HCT116 (cell line): ENCODE results near the gene EIF4A3. TPM values are rescaled to one million over a fixed set of nuclear protein-coding genes. Genes with fewer than 3 reads are reported as not detected.
A peak's percentile ranks its signal among the peaks of the same experiment; 100 is the strongest.
"Not testable (repeated sequence)": the region's sequence is repeated elsewhere in the genome, so short reads cannot be mapped to it uniquely, and the experiment has no call there.

Experiments
- ATAC-seq: fragments of 200-7000 bp; cut with Tn5 transposase; 2 replicates; pipeline ENCODE4 v1.9.1; 2020; ENCODE audit warnings: mild to moderate bottlenecking, moderate library complexity
- BruUV-seq: library from RNA; stranded (reverse); fragments of 400-500 nt; replicated peaks from 2 replicates; lab custom pipeline; 2021; lab: Mats Ljungman, UMichigan
- CTCF ChIA-PET: fragments of 300-600 bp; sonication (Branson Sonifier 250); formaldehyde crosslinking; loops from one replicate; lab custom pipeline; 2021; ENCODE audit warnings: antibody characterized with exemption; lab: Charles Lee
- POLR2A ChIA-PET: fragments of 300-600, 350-600 bp; sonication (Branson Sonifier 250); formaldehyde crosslinking; loops from one replicate; lab custom pipeline; 2021; ENCODE audit warnings: antibody characterized with exemption; lab: Charles Lee
- RAD21 ChIA-PET, 2 experiments: fragments of 300-600 bp; sonication (Branson Sonifier 250); formaldehyde crosslinking; loops; one replicate each; lab custom pipeline; 2023; ENCODE audit warnings: low total read pairs in 2 of 2; ENCODE audit not compliant: uncharacterized antibody in 2 of 2, unreplicated experiment in 2 of 2, low non-redundant PET in 1 of 2; lab: Charles Lee
- DNase-seq: peaks from one replicate; pipeline ENCODE4 v3.0.0-alpha.2; 2010; ENCODE audit warnings: low read depth, low spot score
- H2AFZ ChIP-seq: fragments of 200-600 bp; shearing (Covaris generic), sonication (generic); 2 replicates; pipeline ENCODE4 v1.6.1; 2017; ENCODE audit warnings: low read depth, mixed run types, mixed read lengths, antibody characterized with exemption, low read length; ENCODE audit not compliant: poor library complexity, severe bottlenecking
- H3K27ac ChIP-seq: 2 replicates; pipeline ENCODE4 v1.5.1; 2012; ENCODE audit warnings: low read depth, low read length
- H3K27me3 ChIP-seq: fragments of 200-600 bp; sonication (generic); 2 replicates; pipeline ENCODE4 v1.6.1; 2016; ENCODE audit warnings: mixed run types, low read length, mixed read lengths; ENCODE audit not compliant: insufficient read depth
- H3K36me3 ChIP-seq, 2 experiments: fragments of 200-500 bp in 1 of 2; fragments of 200-600 bp in 1 of 2; sonication (Bioruptor generic) in 1 of 2; sonication (generic) in 1 of 2; 2 replicates each; pipeline versions ENCODE4 v1.5.1 to v1.6.1; 2014 to 2016; ENCODE audit warnings: low read length in 2 of 2, inconsistent platforms in 1 of 2, mixed read lengths in 1 of 2, mixed run types in 1 of 2; ENCODE audit not compliant: insufficient read depth in 2 of 2, control insufficient read depth in 1 of 2
- H3K4me1 ChIP-seq, 2 experiments: fragments of 200-600 bp in 1 of 2; sonication (generic) in 1 of 2; 2 replicates each; pipeline versions ENCODE4 v1.5.1 to v1.6.1; 2012 to 2017; ENCODE audit warnings: low read length in 2 of 2, inconsistent platforms in 1 of 2, mild to moderate bottlenecking in 1 of 2, mixed read lengths in 1 of 2, mixed run types in 1 of 2, moderate library complexity in 1 of 2; ENCODE audit not compliant: insufficient read depth in 2 of 2, control insufficient read depth in 1 of 2
- H3K4me2 ChIP-seq: fragments of 200-600 bp; sonication (generic); 2 replicates; pipeline ENCODE4 v1.6.1; 2017; ENCODE audit warnings: mixed run types, low read length, mixed read lengths
- H3K4me3 ChIP-seq, 2 experiments: fragments of 200-600 bp in 1 of 2; sonication (generic) in 1 of 2; replicated peaks in 1 of 2; 2 replicates each; pipeline ENCODE4 v1.5.1; 2011 to 2016; ENCODE audit warnings: low read length in 2 of 2, control low read depth in 1 of 2, low read depth in 1 of 2, mild to moderate bottlenecking in 1 of 2, mixed read lengths in 1 of 2, mixed run types in 1 of 2
- H3K79me2 ChIP-seq: fragments of 200-600 bp; sonication (generic); 2 replicates; pipeline ENCODE4 v1.6.1; 2017; ENCODE audit warnings: mild to moderate bottlenecking, mixed run types, low read length, moderate library complexity, mixed read lengths; ENCODE audit not compliant: insufficient read depth
- H3K9ac ChIP-seq: fragments of 200-600 bp; sonication (generic); 2 replicates; pipeline ENCODE4 v1.6.1; 2016; ENCODE audit warnings: low read length, mixed read lengths
- H3K9me2 ChIP-seq: fragments of 200-600 bp; sonication (generic), shearing (Covaris generic); 2 replicates; pipeline ENCODE4 v1.6.1; 2017; ENCODE audit warnings: mixed run types, mild to moderate bottlenecking, moderate library complexity; ENCODE audit not compliant: insufficient read depth
- H3K9me3 ChIP-seq, 2 experiments: fragments of 200-500 bp in 1 of 2; fragments of 200-600 bp in 1 of 2; sonication (Bioruptor generic) in 1 of 2; sonication (generic) in 1 of 2; 2 replicates each; pipeline ENCODE4 v1.6.1; 2014 to 2017; ENCODE audit warnings: low read length in 2 of 2, mixed read lengths in 2 of 2, inconsistent platforms in 1 of 2, low read depth in 1 of 2, mild to moderate bottlenecking in 1 of 2, mixed run types in 1 of 2, moderate library complexity in 1 of 2; ENCODE audit not compliant: control insufficient read depth in 1 of 2, insufficient read depth in 1 of 2
- H4K20me1 ChIP-seq: fragments of 200-600 bp; sonication (generic), shearing (Covaris generic); 2 replicates; pipeline ENCODE4 v1.6.1; 2017; ENCODE audit warnings: mixed run types, mild to moderate bottlenecking, moderate library complexity; ENCODE audit not compliant: insufficient read depth
- CBX3 ChIP-seq: IDR thresholded peaks from 2 replicates; pipeline ENCODE4 v1.6.1; 2012; ENCODE audit warnings: low read depth
- EGR1 ChIP-seq: IDR thresholded peaks from 2 replicates; pipeline ENCODE4 v1.6.1; 2012; ENCODE audit warnings: low read depth
- ELF1 ChIP-seq: IDR thresholded peaks from 2 replicates; pipeline ENCODE4 v1.6.1; 2012; ENCODE audit warnings: low read depth, borderline replicate concordance
- EZH2 ChIP-seq: fragments of 200-600 bp; sonication (generic); IDR thresholded peaks from 2 replicates; pipeline ENCODE4 v1.6.1; 2017; ENCODE audit warnings: antibody characterized with exemption, mixed run types
- POLR2AphosphoS5 ChIP-seq: IDR thresholded peaks from 2 replicates; pipeline ENCODE4 v1.6.1; 2011; ENCODE audit warnings: mild to moderate bottlenecking, low read depth, low read length, moderate library complexity
- RAD21 ChIP-seq: IDR thresholded peaks from 2 replicates; pipeline ENCODE4 v1.6.1; 2012; ENCODE audit warnings: low read depth, mild to moderate bottlenecking
- intact Hi-C: fragments of 100-400 bp; cut with micrococcal nuclease; formaldehyde crosslinking; loops from 2 replicates; pipeline ENCODE4 v1.10.0; 2022
- total RNA-seq: library from RNA; stranded (reverse); gene quantifications from one replicate; pipeline ENCODE4 v1.2.1, GENCODE V29; 2021; ENCODE audit not compliant: unreplicated experiment
- TF ChIP-seq, protein P1 (sequence below): IDR thresholded peaks from 2 replicates; pipeline ENCODE4 v1.6.1; 2012; ENCODE audit warnings: low read depth
- TF ChIP-seq, protein P2 (sequence below), 3 experiments: fragments of 200-600 bp in 1 of 3; sonication (generic) in 1 of 3; IDR thresholded peaks in 2 of 3; conservative IDR thresholded peaks in 1 of 3; 2 replicates each; pipeline ENCODE4 v1.5.1; 2012 to 2017; ENCODE audit warnings: low read depth in 2 of 3, low read length in 2 of 3, antibody characterized with exemption in 1 of 3, borderline replicate concordance in 1 of 3, control low read depth in 1 of 3, mild to moderate bottlenecking in 1 of 3, mixed read lengths in 1 of 3, mixed run types in 1 of 3, moderate library complexity in 1 of 3; ENCODE audit not compliant: insufficient read depth in 1 of 3

Gene EIF4A3
- total RNA-seq, 1 experiment from 2014 or later: 248 TPM

DNA sequence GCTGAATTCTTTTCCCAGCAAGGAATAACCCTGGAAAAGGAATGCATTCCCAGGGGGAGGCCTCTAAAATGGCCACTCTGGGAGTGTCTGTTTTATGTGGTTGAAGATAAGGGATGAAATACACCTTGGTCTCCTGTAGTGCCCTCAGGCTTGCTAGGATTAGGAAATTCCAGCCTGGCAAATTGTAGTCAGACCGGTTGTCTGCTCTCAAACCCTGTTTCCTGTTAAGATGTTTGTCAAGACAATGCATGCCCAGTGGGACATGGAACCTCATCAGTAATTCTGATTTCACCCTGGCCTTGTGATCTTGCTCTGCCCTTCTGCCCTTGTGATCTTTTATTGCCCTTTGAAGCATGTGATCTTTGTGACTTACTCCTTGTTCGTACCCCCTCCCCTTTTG is 8.7 kb upstream of the EIF4A3 start:
- BruUV-seq, CTCF ChIA-PET, H3K4me1 ChIP-seq, H3K9ac ChIP-seq, H3K27ac ChIP-seq, H3K9me3 ChIP-seq, H3K36me3 ChIP-seq, H4K20me1 ChIP-seq, H2AFZ ChIP-seq, RAD21 ChIA-PET, POLR2A ChIA-PET, H3K4me3 ChIP-seq, ATAC-seq: not testable (repeated sequence)
- TF ChIP-seq CBX3: peak; percentile 97
- TF ChIP-seq, all 23 proteins: peak for 1; not testable (repeated sequence) for 22
- DNase-seq, H3K79me2 ChIP-seq, intact Hi-C loops, H3K4me2 ChIP-seq, H3K9me2 ChIP-seq, H3K27me3 ChIP-seq: not testable (repeated sequence)

DNA sequence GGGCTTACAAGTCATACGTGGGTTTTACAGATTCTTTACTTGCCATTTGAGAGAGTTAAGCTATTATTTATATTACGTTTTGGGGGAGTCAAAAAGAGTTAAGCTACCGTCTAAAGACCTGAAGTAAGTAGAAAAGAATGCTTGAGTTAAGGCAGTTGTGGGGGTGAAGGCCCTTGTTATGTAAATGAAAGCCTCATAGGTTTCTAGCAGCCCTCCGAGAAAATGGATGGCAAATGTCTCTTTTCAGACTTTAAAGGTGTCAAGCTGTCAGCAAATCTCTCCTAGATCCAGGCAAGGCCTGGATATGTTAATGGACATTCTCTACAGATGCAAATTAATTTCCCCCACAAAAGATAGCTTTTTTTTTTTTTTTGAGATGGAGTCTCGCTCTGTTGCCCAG is 7.2 kb upstream of the EIF4A3 start:
- BruUV-seq: no TSS peak
- no peak overlapping the region for H3K4me3 ChIP-seq
- POLR2A ChIA-PET: no interaction called here
- ATAC-seq: no peak
- H3K9me3 ChIP-seq: 0 out of 4 replicates have a peak, but pooled peaks cover 4% of the 10 kb centered on the region in 2 experiments
- no peaks in the 10 kb centered on the region for H3K4me1 ChIP-seq
- CTCF ChIA-PET: no interaction called here
- no peaks in the 10 kb centered on the region for H4K20me1 ChIP-seq
- no peak for DNase-seq
- H3K79me2 ChIP-seq: no peaks in the 10 kb centered on the region
- no peak overlapping the region for H3K9ac ChIP-seq
- no peak overlapping the region for H3K27ac ChIP-seq
- H3K9me2 ChIP-seq: no peaks in the 10 kb centered on the region
- H3K27me3 ChIP-seq: no peaks in the 10 kb centered on the region
- H3K36me3 ChIP-seq: no peaks in the 10 kb centered on the region
- no peak overlapping the region for H3K4me2 ChIP-seq
- no peak for TF ChIP-seq POLR2AphosphoS5
- H2AFZ ChIP-seq: no peak overlapping the region
- intact Hi-C loops: no loop called here
- RAD21 ChIA-PET: no interaction called here

DNA sequence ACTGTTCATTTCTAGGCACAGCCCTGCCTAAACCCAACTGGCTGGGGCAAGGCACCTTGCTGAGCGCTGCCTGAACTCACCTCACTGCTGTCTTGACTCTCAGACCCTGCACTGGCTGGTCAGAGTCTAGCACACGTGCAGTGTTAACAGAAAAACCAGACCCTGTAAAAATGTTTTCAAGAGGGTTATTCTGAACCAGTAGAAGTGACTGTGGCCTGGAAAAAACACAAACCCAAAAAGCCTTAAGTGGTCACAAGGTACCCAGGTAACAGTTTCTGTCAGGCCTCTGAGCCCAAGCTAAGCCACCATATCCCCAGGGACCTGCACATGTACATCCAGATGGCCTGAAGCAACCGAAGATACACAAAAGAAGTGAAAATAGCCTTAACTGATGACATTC is 6.1 kb upstream of the EIF4A3 start:
- Histone ChIP-seq H3K4me1 (peaks cover 0 to 5% of the 10 kb centered on the region in 2 experiments; a peak in 2 of 4 replicates), H3K9me2 (no peaks in the 10 kb centered on the region), H3K79me2 (peaks cover 6% of the 10 kb centered on the region), H3K36me3 (no peaks in the 10 kb centered on the region), H3K27ac (no peak overlapping the region), H3K9me3 (0 out of 4 replicates have a peak, but pooled peaks cover 4% of the 10 kb centered on the region in 2 experiments), H2AFZ (no peak overlapping the region), H4K20me1 (no peaks in the 10 kb centered on the region), H3K9ac (no peak overlapping the region), H3K27me3 (no peaks in the 10 kb centered on the region), H3K4me3 (no peak overlapping the region), H3K4me2 (no peak overlapping the region)
- POLR2A ChIA-PET: no interaction called here
- DNase-seq (no peak), ATAC-seq (no peak)
- BruUV-seq: no TSS peak
- intact Hi-C loops: no loop called here
- CTCF ChIA-PET: no interaction called here
- RAD21 ChIA-PET: no interaction called here
- no peak for TF ChIP-seq EZH2
- TF ChIP-seq, protein P1, sequence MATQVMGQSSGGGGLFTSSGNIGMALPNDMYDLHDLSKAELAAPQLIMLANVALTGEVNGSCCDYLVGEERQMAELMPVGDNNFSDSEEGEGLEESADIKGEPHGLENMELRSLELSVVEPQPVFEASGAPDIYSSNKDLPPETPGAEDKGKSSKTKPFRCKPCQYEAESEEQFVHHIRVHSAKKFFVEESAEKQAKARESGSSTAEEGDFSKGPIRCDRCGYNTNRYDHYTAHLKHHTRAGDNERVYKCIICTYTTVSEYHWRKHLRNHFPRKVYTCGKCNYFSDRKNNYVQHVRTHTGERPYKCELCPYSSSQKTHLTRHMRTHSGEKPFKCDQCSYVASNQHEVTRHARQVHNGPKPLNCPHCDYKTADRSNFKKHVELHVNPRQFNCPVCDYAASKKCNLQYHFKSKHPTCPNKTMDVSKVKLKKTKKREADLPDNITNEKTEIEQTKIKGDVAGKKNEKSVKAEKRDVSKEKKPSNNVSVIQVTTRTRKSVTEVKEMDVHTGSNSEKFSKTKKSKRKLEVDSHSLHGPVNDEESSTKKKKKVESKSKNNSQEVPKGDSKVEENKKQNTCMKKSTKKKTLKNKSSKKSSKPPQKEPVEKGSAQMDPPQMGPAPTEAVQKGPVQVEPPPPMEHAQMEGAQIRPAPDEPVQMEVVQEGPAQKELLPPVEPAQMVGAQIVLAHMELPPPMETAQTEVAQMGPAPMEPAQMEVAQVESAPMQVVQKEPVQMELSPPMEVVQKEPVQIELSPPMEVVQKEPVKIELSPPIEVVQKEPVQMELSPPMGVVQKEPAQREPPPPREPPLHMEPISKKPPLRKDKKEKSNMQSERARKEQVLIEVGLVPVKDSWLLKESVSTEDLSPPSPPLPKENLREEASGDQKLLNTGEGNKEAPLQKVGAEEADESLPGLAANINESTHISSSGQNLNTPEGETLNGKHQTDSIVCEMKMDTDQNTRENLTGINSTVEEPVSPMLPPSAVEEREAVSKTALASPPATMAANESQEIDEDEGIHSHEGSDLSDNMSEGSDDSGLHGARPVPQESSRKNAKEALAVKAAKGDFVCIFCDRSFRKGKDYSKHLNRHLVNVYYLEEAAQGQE: no peak
- no peak for TF ChIP-seq EGR1
- TF ChIP-seq, protein P2, sequence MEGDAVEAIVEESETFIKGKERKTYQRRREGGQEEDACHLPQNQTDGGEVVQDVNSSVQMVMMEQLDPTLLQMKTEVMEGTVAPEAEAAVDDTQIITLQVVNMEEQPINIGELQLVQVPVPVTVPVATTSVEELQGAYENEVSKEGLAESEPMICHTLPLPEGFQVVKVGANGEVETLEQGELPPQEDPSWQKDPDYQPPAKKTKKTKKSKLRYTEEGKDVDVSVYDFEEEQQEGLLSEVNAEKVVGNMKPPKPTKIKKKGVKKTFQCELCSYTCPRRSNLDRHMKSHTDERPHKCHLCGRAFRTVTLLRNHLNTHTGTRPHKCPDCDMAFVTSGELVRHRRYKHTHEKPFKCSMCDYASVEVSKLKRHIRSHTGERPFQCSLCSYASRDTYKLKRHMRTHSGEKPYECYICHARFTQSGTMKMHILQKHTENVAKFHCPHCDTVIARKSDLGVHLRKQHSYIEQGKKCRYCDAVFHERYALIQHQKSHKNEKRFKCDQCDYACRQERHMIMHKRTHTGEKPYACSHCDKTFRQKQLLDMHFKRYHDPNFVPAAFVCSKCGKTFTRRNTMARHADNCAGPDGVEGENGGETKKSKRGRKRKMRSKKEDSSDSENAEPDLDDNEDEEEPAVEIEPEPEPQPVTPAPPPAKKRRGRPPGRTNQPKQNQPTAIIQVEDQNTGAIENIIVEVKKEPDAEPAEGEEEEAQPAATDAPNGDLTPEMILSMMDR (IDR thresholded peaks at IDR 0.05 in 2 of 3, conservative IDR thresholded peaks at IDR 0.05 in 1 of 3; ENCODE audit: borderline replicate concordance in 1 of 3, insufficient read depth in 1 of 3, low read depth in 2 of 3, low read length in 2 of 3): no peak
- TF ChIP-seq RAD21: no peak
- TF ChIP-seq ELF1: no peak
